Measurements from ENCODE around the gene DNM3.

DNA sequence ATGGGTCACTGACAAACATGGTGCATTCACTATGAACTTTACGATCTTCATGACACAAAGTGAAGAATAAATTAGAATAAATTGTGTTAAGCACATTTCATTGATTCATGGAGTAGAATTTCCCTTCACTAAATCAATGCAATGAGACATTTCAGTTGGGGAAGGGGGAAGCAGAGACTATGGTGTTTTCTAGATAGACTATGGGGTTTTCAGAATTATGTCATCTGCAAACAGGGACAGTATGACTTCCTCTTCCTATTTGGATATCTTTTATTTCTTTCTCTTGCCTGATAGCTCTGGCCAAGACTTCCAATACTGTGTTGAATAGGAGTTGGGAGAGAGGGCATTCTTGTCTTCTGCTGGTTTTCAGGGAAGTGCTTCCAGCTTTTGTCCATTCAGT is 499.2 kb downstream of the DNM3 start:
- TF ChIP-seq CTCF (IDR thresholded peaks at IDR 0.05) (no peak), POLR2A (IDR thresholded peaks at IDR 0.05) (no peak)
